Stimulated activated CD8-positive, alpha-beta memory T cell treated with anti-CD3 and anti-CD28 coated beads, Interleukin-7, amount 100 ng/mL, for 1 hour (primary cell): ENCODE results near the gene ANKRD34B.

Source experiments
- DNase-seq, 2 donors: peaks; one replicate each; pipeline ENCODE4 v3.0.0-alpha.2; 2020; ENCODE audit warnings: low read depth in 2 of 2

ANKRD34B gene

GRCh38 chr5:80569086-80569960, 757 bp downstream of the ANKRD34B start:
- DNase-seq: no peak

DNA sequence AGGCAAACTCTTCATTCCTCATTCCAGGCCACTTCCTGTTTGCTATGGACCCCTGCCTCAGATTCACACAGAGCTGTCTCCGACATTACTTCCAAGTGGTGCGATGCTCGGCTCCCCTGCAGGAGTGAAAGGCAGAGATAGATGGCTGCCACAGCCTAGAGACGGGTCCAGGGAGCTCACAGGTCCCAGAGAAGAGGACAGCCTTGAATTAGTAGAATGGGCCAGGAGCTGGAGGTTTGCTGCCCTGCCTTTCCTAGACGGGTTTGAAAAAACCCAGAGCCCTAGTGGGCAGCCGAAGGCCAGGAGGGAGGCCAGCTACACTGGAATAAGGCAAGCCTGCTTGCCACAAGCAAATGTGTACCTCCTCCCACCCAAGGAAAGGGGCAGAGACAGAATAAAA, 1.8 kb downstream of the ANKRD34B start:
- DNase-seq: no peak

DNA sequence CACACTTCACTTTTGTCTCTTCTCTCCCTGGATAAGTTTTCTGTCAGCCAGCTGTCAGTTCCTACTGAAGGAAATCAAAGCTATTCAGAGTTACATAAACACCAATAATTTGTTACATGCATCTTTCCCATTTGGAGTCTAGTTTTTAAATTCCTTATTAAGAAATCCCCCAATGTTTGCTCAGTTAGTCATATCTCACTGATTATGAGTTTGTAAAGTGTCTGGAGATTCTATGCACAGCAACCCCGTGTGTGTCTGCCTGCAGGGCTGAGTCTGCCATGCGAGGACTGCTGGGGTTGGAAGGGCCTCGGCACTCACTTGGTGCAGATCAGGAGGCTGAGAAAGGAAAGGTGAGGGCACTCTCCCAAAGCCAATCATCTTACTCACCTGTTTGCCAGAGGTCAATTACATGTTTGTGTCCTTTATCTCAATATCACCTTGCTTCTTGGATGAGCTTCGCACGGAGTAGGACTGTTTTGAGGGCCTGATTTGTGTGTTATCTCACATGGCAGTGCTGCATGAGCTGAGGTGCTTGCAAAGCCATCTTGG, 3.3 kb downstream of the ANKRD34B start:
- DNase-seq: no peak

GRCh38 chr5:80565330-80565729, 4.8 kb downstream of the ANKRD34B start:
- DNase-seq: no peak

DNA sequence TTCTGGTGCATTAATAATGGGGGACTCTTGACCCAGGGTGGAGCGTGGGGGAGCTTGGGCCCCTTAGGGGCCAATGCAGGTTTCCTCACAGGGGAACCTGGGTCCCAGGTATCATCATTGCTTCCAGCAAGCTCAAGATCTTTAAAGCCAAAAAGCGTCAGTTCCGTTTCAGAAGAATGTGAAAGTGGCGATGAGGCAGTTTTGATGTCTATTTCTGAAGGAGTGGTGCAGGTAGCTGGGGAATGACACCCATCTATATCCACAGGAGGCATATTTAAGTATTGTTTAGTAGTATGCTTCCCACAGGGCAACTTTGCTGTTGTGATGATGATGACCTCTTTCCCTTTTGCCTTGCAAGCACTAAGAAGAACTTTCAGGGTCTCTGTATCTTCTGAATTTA, 10.8 kb downstream of the ANKRD34B start:
- no peak for DNase-seq

DNA sequence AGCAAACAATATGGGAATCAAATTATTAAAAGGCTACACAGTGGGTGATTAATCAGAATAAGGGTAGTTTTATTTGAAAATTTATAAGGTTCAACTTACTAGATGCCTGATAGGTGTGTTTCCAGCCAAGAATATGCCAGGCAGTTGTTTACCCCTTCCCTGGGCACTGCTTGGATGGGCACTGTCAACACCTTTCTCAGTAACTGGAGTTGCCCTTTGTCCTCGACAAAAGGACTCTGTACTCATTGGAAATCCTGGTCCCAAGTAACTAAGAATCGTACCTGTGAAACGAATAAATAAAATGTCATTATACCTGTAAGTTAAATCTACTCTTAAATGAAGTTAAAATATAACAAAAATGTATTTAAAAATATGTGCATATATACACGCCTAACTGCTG, 15.0 kb downstream of the ANKRD34B start:
- DNase-seq: no peak

DNA sequence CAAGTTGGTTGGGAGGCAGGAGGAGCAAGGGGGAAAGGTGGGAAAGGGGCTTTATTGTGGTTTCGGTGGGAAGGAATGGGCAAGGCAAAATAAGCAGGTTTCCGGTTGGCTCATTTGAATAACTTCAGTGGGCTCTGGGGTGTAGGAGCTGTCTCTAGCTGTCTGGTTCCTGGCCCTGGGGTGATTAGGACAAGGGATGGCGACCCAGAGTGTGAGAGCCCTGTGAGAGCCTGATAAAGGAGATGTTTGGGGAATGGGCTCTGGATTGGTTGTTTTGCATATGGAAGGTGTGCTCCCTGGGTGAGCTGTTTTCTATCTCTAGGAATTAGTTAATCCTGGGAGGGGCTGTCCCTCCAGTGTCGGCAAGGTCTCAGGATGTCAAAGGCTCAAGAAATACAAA, 15.4 kb downstream of the ANKRD34B start:
- DNase-seq: no peak

GRCh38 chr5:80541392-80541791, 28.7 kb downstream of the ANKRD34B start:
- DNase-seq: no peak

DNA sequence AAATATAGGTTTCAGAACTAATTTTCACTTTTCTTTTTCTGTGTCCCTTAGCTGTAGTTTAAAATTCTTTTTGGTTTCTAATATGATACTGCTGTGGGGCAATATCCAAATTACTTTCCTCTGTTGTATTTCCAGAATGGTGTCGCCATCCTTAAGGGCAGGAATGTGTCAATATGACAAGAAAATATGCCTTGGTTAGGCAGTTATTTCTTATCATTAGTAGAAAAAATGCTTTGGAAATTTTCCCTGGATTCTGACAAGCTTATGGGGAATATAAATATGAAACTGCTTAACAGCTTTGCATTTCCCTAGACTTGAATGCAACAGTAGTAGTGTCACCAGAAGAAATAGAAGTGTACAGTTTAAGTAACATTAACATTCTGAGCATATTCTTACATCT, 29.4 kb downstream of the ANKRD34B start:
- DNase-seq: no peak

- no peak for DNase-seq
Measured at GRCh38 chr5:80516826-80517225, 53.3 kb downstream of the ANKRD34B start.

DNA sequence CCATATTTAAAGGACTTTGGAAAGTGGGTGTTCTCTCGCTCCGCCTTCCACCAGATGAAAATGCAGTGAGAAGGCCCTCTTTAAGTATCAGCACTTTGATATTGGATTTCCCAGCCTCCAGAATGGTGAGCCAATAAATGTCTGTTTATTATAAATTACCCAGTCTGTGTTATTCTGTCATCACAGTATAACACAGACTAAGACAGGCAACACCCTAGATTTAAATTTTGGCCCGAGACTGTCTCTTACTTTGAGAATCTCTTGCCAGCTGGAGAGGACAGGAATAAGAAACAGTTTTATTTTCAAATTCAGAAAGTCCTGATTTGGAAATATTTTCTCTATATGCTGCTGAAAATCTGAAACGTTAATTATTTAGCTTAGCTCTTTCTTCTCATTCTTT, 60.7 kb downstream of the ANKRD34B start:
- DNase-seq: no peak

- no peak for DNase-seq
Measured at GRCh38 chr5:80508844-80509243, 61.2 kb downstream of the ANKRD34B start.

- DNase-seq: no peak
Measured at GRCh38 chr5:80507663-80508062, 62.4 kb downstream of the ANKRD34B start.
